DMS79 (cell line): ENCODE data around the gene NFE2L1.

Experiments used
- DNase-seq: peaks from one replicate; lab custom pipeline; 2025; lab: John Stamatoyannopoulos, UW

Gene NFE2L1

DNA sequence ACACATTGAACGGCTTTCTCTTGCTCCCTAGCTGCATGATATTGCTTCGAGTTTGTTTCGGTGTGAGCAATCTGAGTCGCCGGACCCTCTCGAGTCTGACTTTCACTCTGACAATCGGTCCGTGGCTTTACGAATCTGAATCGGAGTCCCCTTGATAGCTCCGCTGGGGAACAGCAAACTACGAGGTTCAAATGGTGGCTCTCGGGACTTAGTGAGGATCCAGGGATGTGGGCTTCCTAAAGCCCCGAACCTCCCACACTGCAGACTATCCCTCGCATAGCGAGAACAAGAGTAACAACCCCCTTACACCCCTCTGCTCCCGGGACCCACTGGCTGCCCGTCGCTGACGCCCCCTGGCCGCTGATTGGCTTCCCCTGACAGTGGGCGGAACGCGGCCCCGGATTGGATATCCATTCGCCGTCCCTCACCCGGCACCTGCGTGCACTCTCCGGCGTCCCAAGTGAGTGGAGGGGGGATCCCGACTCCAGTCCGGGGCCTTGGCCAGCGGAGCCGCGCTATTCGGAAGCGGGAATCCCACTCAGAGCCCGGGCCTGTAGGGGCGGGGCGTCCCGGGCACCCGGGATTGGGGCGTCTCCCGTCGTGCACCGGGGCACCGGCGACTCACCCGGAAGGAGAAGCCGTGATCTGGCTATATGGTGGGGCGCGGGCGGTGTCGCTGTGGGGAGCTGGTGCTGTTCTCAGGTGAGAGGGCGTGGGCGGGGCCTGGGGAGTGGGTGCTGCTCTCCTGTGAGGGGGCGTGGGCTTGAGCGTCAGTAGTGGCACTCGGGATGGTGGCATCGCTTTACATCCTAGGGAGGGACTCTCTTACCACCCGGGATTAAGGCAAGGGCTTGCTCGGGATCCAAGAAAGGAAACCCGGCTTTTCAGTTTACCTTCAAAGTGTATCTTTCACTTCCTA, 59.2 kb downstream of the NFE2L1 start, which contains the start of gene SNX11:
Gene SNX11, plus strand, starts transcription at position 630 of the 919 bp plus-strand sequence. CDS start 4,278 bp downstream, outside the sequence.
- DNase-seq, result peak; percentile 91

DNA sequence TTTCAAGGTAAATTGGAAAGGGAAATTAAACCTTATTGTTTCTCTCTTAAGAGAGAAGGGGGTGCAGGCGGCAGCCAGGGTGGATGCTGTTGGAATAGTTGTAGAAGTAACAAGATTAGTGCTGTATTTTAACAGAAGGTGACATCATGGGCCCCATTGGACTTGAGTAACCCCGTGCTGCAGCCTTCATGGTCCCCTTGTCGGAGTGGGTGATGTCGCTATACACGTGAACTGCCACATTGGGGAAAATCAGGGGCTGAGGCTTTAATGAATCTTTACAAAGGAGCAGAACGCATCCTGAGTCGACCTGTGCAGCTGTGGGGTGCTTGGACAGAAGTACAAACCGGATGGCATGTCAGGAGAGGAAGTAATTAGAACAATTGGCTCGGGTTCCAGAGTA, 62.6 kb downstream of the NFE2L1 start:
- no peak for DNase-seq
